H1 (cell line): ENCODE results near the gene ADH1B. TPM values are rescaled to one million over a fixed set of nuclear protein-coding genes. Genes with fewer than 3 reads are reported as not detected.

Experiments
- BRCA1 ChIP-seq: IDR thresholded peaks from 2 replicates; pipeline ENCODE4 v1.6.1; 2012; ENCODE audit warnings: low read depth, low read length, improper control_type of control experiment
- SIX5 ChIP-seq: IDR thresholded peaks from 2 replicates; pipeline ENCODE4 v1.6.1; 2011; ENCODE audit warnings: mild to moderate bottlenecking, low read depth, low read length
- SP2 ChIP-seq: IDR thresholded peaks from 2 replicates; pipeline ENCODE4 v1.6.1; 2012; ENCODE audit warnings: mild to moderate bottlenecking, low read length, inconsistent platforms
- SRF ChIP-seq: IDR thresholded peaks from 2 replicates; pipeline ENCODE4 v1.6.1; 2011; ENCODE audit warnings: mild to moderate bottlenecking, low read depth, low read length, moderate library complexity
- polyA plus RNA-seq, 7 experiments: library from polyadenylated mRNA; depleted of rRNA in 3 of 7; stranded (reverse) in 5 of 7; unstranded in 2 of 7; fragments of >200 nt in 5 of 7; fragments of 200-250 nt in 2 of 7; gene quantifications; 1 replicate in 5 of 7; 2 replicates in 1 of 7; 4 replicates in 1 of 7; pipeline versions ENCODE4 v1.2.1 to v1.2.3, GENCODE V29; 2011 to 2013; ENCODE audit warnings: missing spikeins in 2 of 7, mixed read lengths in 2 of 7
- total RNA-seq: library from RNA; stranded (reverse); fragmentation: NEBNext Ultra II Directional; extraction: Animal tissue kit (Norgen Biotek cat#: 25700); gene quantifications from 2 replicates; pipeline ENCODE4 v1.2.1, GENCODE V29; 2021
- TF ChIP-seq, protein P1 (sequence below), 3 experiments: IDR thresholded peaks; 1 replicate in 2 of 3; 2 replicates in 1 of 3; pipeline versions ENCODE4 v1.5.1 to v1.6.1; 2011; ENCODE audit warnings: low read length in 3 of 3, mild to moderate bottlenecking in 3 of 3, inconsistent platforms in 2 of 3, low read depth in 1 of 3, moderate library complexity in 1 of 3; ENCODE audit not compliant: insufficient read depth in 1 of 3; ENCODE audit errors: control extremely low read depth in 1 of 3

Gene ADH1B
- total and polyA plus RNA-seq, 2 of the 8 experiments (the other 6 are each of a cell fraction or from before 2014, with no cell fraction given): not detected

- no peak for TF ChIP-seq SRF
- TF ChIP-seq, protein P1, sequence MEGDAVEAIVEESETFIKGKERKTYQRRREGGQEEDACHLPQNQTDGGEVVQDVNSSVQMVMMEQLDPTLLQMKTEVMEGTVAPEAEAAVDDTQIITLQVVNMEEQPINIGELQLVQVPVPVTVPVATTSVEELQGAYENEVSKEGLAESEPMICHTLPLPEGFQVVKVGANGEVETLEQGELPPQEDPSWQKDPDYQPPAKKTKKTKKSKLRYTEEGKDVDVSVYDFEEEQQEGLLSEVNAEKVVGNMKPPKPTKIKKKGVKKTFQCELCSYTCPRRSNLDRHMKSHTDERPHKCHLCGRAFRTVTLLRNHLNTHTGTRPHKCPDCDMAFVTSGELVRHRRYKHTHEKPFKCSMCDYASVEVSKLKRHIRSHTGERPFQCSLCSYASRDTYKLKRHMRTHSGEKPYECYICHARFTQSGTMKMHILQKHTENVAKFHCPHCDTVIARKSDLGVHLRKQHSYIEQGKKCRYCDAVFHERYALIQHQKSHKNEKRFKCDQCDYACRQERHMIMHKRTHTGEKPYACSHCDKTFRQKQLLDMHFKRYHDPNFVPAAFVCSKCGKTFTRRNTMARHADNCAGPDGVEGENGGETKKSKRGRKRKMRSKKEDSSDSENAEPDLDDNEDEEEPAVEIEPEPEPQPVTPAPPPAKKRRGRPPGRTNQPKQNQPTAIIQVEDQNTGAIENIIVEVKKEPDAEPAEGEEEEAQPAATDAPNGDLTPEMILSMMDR (IDR thresholded peaks at IDR 0.05; ENCODE audit: control extremely low read depth in 1 of 3, insufficient read depth in 1 of 3, low read depth in 1 of 3, low read length in 3 of 3): no peak
- no peak for TF ChIP-seq SIX5
- TF ChIP-seq SP2: no peak
- TF ChIP-seq BRCA1: no peak
These were observed 19.6 kb downstream of the ADH1B start (continued) for GRCh38 chr4:99301376-99302164.
